Large intestine (tissue), 12 donors: ENCODE results near the gene ZNF823. TPM values are rescaled to one million over a fixed set of nuclear protein-coding genes. Genes with fewer than 3 reads are reported as not detected.
A peak's percentile ranks its signal among the peaks of the same experiment; 100 is the strongest.
"Not testable (repeated sequence)": the region's sequence is repeated elsewhere in the genome, so short reads cannot be mapped to it uniquely, and the experiment has no call there.

Source experiments
- DNase-seq, 2 donors: peaks; one replicate each; pipeline versions ENCODE4 v3.0.0 to v3.0.0-alpha.2; 2013
- H3K27ac ChIP-seq: one replicate; pipeline ENCODE4 v1.5.1; 2013; ENCODE audit warnings: low read length
- H3K27me3 ChIP-seq: 2 replicates; pipeline ENCODE4 v1.6.1; 2013; ENCODE audit warnings: low read length; ENCODE audit not compliant: control insufficient read depth, insufficient read depth
- H3K36me3 ChIP-seq: 2 replicates; pipeline ENCODE4 v1.6.1; 2013; ENCODE audit warnings: low read length; ENCODE audit not compliant: control insufficient read depth, insufficient read depth
- H3K4me1 ChIP-seq: one replicate; pipeline ENCODE4 v1.6.1; 2013; ENCODE audit warnings: low read length; ENCODE audit not compliant: control insufficient read depth, insufficient read depth
- H3K4me3 ChIP-seq: one replicate; pipeline ENCODE4 v1.5.1; 2013; ENCODE audit warnings: low read length
- H3K9me3 ChIP-seq: one replicate; pipeline ENCODE4 v1.6.1; 2013; ENCODE audit warnings: mild to moderate bottlenecking, low read depth, low read length, moderate library complexity; ENCODE audit not compliant: control insufficient read depth
- WGBS: methylation state at CpG from one replicate; pipeline ENCODE4 v1.1.5; 2013; ENCODE audit warnings: low lambda C conversion rate; ENCODE audit not compliant: insufficient coverage; 5-methylcytosine and 5-hydroxymethylcytosine counted together
- long read RNA-seq, 11 donors: transcript quantifications; one replicate each; lab custom pipeline, GENCODE V29; 2026
- polyA plus RNA-seq: library from polyadenylated mRNA; unstranded; fragments of 120-200 nt; gene quantifications from one replicate; pipeline ENCODE4 v1.2.1, GENCODE V29; 2013

The ZNF823 gene
- 7.7 TPM for polyA plus RNA-seq
- long read RNA-seq, donor 1, partial matches to known transcripts, result 8 of 9 reads
- long read RNA-seq, donor 1, other reads (novel, unspliced or antisense), result 0 of 9 reads
- long read RNA-seq, donor 2, partial matches to known transcripts, result 26 of 30 reads
- long read RNA-seq, donor 2, other reads (novel, unspliced or antisense), result 0 of 30 reads
- long read RNA-seq, donor 3, result 0 reads
- long read RNA-seq, donor 4, partial matches to known transcripts, result 6 of 6 reads
- long read RNA-seq, donor 4, other reads (novel, unspliced or antisense), result 0 of 6 reads
- long read RNA-seq, donor 5, partial matches to known transcripts, result 0 of 3 reads
- long read RNA-seq, donor 5, other reads (novel, unspliced or antisense), result 0 of 3 reads
- long read RNA-seq, donor 6, partial matches to known transcripts, result 22 of 25 reads
- long read RNA-seq, donor 6, other reads (novel, unspliced or antisense), result 0 of 25 reads
- long read RNA-seq, donor 7, partial matches to known transcripts, result 0 of 3 reads
- long read RNA-seq, donor 7, other reads (novel, unspliced or antisense), result 0 of 3 reads
- long read RNA-seq, donor 8, transcript ZNF823-201 (4 exons, 2,423 nt), result major isoform, 5 of 32 reads
- long read RNA-seq, donor 8, partial matches to known transcripts, result 27 of 32 reads
- long read RNA-seq, donor 8, other reads (novel, unspliced or antisense), result 0 of 32 reads
- long read RNA-seq, donor 9, partial matches to known transcripts, result 7 of 9 reads
- long read RNA-seq, donor 9, other reads (novel, unspliced or antisense), result 0 of 9 reads
- long read RNA-seq, donor 10, partial matches to known transcripts, result 9 of 12 reads
- long read RNA-seq, donor 10, other reads (novel, unspliced or antisense), result 0 of 12 reads
- long read RNA-seq, donor 11, partial matches to known transcripts, result 0 of 1 reads
- long read RNA-seq, donor 11, other reads (novel, unspliced or antisense), result 0 of 1 reads

DNA sequence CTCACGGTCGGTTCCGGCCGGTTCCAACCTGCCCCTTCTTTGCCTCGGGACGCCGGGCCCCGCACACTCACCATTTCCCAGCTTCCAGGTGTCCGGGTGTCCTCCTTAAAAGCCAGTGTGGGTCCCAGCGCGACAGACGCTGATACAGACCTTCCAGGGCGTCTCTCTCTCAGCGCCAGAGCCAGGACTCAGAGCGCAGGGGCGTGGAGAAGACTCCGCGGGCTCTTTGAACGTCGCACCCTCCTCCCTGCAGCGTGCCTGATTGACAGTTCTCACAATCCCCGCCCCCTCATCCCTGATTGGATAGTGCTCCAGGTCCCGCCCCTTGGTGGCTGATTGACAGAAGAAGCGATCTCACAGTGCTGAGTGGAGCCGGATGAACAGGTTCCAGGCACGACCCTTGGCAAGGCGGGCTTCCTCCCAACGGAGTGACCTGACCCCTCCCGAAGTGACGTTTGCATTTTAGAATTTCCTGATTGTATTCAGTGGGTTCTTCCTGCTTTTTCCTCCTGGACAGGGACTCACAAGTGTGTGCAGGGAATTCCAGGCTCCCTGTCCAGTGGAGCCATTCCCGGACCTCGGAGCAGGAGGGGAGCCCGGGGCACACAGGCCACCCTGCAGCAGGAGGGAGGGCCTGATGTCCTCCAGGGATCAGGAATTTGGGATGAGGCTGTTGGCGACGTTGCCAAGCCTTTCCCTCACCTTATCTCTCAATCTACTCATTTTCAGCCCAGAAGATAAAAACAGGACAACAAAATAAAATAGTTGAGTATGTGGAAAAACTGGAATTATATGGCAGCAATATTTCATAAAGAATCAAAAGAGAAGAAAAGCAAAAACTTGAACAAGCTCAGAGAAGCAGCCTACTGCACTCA is at the start of gene ZNF823:
Gene ZNF823, minus strand, starts transcription at position 201 of the 875 bp plus-strand sequence. Its CDS starts 127 bp downstream, at position 74.
- Histone ChIP-seq H3K4me3 (peak within 1 kb of the TSS; percentile 85), H3K9me3 (no peaks in the 10 kb centered on the region), H3K4me1 (peaks cover 7% of the 10 kb centered on the region), H3K27ac (peak within 1 kb of the TSS; percentile 96), H3K36me3 (no peaks in the 10 kb centered on the region), H3K27me3 (no peaks in the 10 kb centered on the region)
- peak; percentile 99 to 100 for DNase-seq
- WGBS, result 0% methylated on average over 3 of the region's 35 CpGs

DNA sequence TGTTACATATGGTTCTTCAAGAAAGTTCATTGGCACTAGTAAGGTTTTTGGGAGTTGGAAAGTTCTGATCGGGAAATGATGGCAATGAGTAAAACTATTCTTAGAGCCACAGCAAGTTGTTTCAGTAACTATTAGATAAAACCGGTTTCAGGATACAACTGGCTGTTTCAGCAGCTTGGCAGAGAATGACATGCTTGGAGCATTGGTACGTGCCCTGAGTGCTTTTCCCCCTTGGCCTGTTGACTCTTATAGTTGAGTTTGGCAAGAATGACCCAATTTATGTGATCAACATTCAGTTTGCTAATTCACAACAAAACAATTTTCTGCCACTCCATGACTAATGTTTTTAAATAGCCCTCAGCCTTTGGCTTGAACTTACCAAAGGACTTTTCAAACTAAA is 48.8 kb upstream of the ZNF823 start:
- no peak for DNase-seq
- Histone ChIP-seq H3K27ac (no peak overlapping the region), H3K4me3 (no peak overlapping the region), H3K36me3 (no peaks in the 10 kb centered on the region), H3K27me3 (no peaks in the 10 kb centered on the region), H3K4me1 (no peaks in the 10 kb centered on the region), H3K9me3 (peaks cover 35% of the 10 kb centered on the region)
- 100% methylated on average over 1 of the region's 3 CpGs for WGBS

GRCh38 chr19:11784356-11784755 is 45.6 kb upstream of the ZNF823 start:
- Histone ChIP-seq H3K36me3 (peaks cover 21% of the 10 kb centered on the region), H3K27me3 (no peaks in the 10 kb centered on the region), H3K4me1 (no peaks in the 10 kb centered on the region), H3K9me3 (peaks cover 34% of the 10 kb centered on the region), H3K27ac (no peak overlapping the region), H3K4me3 (no peak overlapping the region)
- WGBS, result no CpG with 5 or more reads among the region's 3 CpGs
- no peak for DNase-seq

- no peak for DNase-seq
- Histone ChIP-seq H3K27me3 (no peaks in the 10 kb centered on the region), H3K27ac (no peak overlapping the region), H3K4me1 (no peaks in the 10 kb centered on the region), H3K9me3 (peaks cover 34% of the 10 kb centered on the region), H3K36me3 (peaks cover 27% of the 10 kb centered on the region), H3K4me3 (no peak overlapping the region)
- WGBS, result no CpG with 5 or more reads among the region's 1 CpG
Measured at GRCh38 chr19:11783767-11784166, 45.0 kb upstream of the ZNF823 start.

- no peak for DNase-seq
- H3K36me3 ChIP-seq, result peaks cover 36% of the 10 kb centered on the region
- peaks cover 37% of the 10 kb centered on the region for H3K9me3 ChIP-seq
- no peak overlapping the region for H3K4me3 ChIP-seq
- no peaks in the 10 kb centered on the region for H3K27me3 ChIP-seq
- no peaks in the 10 kb centered on the region for H3K4me1 ChIP-seq
- H3K27ac ChIP-seq, result no peak overlapping the region
- 100% methylated on average over 1 of the region's 5 CpGs for WGBS
Measured at GRCh38 chr19:11781295-11782057, 42.7 kb upstream of the ZNF823 start.

GRCh38 chr19:11780431-11781020 is 41.8 kb upstream of the ZNF823 start:
- H3K4me3 ChIP-seq, result no peak overlapping the region
- H3K27me3 ChIP-seq, result no peaks in the 10 kb centered on the region
- no peak for DNase-seq
- H3K4me1 ChIP-seq, result no peaks in the 10 kb centered on the region
- no peak overlapping the region for H3K27ac ChIP-seq
- WGBS, result 100% methylated on average over 2 of the region's 7 CpGs
- H3K9me3 ChIP-seq, result peaks cover 37% of the 10 kb centered on the region
- H3K36me3 ChIP-seq, result peaks cover 36% of the 10 kb centered on the region

- H3K9me3 ChIP-seq, result peaks cover 32% of the 10 kb centered on the region
Measured at GRCh38 chr19:11776669-11777068, 37.9 kb upstream of the ZNF823 start.

DNA sequence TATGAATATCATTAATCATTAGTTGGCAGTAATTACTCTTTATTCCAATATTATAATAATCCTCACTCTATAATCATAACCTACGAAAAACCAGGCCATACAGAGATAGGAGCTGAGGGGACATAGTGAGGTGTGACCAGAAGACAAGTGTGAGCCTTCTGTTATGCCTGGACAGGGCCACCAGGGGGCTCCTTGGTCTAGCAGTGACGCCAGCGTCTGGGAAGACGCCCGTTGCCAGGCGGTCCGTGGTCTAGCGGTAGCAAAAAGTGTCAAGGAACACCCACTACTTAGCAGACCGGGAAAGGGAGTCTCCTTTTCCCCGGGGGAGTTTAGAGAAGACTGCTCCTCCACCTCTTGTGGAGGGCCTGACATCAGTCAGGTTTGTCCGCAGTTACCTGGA is 32.8 kb upstream of the ZNF823 start:
- H3K36me3 ChIP-seq, result not testable (repeated sequence)

More at GRCh38 chr19:11776669-11777068, 37.9 kb upstream of the ZNF823 start:
- not testable (repeated sequence) for H3K4me1 ChIP-seq, DNase-seq, H3K4me3 ChIP-seq, H3K27ac ChIP-seq, H3K27me3 ChIP-seq
- peaks cover 36% of the 10 kb centered on the region for H3K36me3 ChIP-seq
- no CpG with 5 or more reads among the region's 11 CpGs for WGBS

GRCh38 chr19:11769995-11770394 is 31.2 kb upstream of the ZNF823 start:
- Histone ChIP-seq H3K4me3 (no peak overlapping the region), H3K9me3 (peaks cover 11% of the 10 kb centered on the region), H3K27ac (no peak overlapping the region), H3K36me3 (no peaks in the 10 kb centered on the region), H3K4me1 (peaks cover 11% of the 10 kb centered on the region), H3K27me3 (no peaks in the 10 kb centered on the region)
- no peak for DNase-seq
- WGBS, result no CpG with 5 or more reads among the region's 4 CpGs

More for the DNA sequence above, 32.8 kb upstream of the ZNF823 start:
- Histone ChIP-seq H3K9me3 (peaks cover 24% of the 10 kb centered on the region), H3K4me1 (peaks cover 11% of the 10 kb centered on the region)
- not testable (repeated sequence) for H3K27ac ChIP-seq, DNase-seq, H3K4me3 ChIP-seq, H3K27me3 ChIP-seq
- no CpG with 5 or more reads among the region's 11 CpGs for WGBS
